Liver (tissue), 9 donors: ENCODE data around the gene TNC. TPM values are rescaled to one million over a fixed set of nuclear protein-coding genes. Genes with fewer than 3 reads are reported as not detected.

Experiments used
- DNase-seq: peaks from one replicate; pipeline ENCODE4 v3.0.0-alpha.2; 2017; ENCODE audit warnings: low spot score
- H3K27ac ChIP-seq, 2 donors: one replicate each; pipeline ENCODE4 v1.7.0; 2013; ENCODE audit warnings: inconsistent platforms in 2 of 2, low read length in 2 of 2, control low read depth in 1 of 2, low read depth in 1 of 2, mild to moderate bottlenecking in 1 of 2
- H3K27me3 ChIP-seq, 4 donors: one replicate each; pipeline versions ENCODE4 v1.6.1 to v1.7.0; 2013; ENCODE audit warnings: low read length in 3 of 4, inconsistent platforms in 1 of 4, mild to moderate bottlenecking in 1 of 4, moderate library complexity in 1 of 4; ENCODE audit not compliant: control insufficient read depth in 4 of 4, insufficient read depth in 4 of 4
- H3K36me3 ChIP-seq, 4 donors: one replicate each; pipeline versions ENCODE4 v1.6.1 to v1.7.0; 2013; ENCODE audit warnings: low read length in 3 of 4, mild to moderate bottlenecking in 3 of 4, low read depth in 1 of 4, moderate library complexity in 1 of 4; ENCODE audit not compliant: control insufficient read depth in 4 of 4, insufficient read depth in 3 of 4
- H3K4me1 ChIP-seq, 4 donors: one replicate each; pipeline versions ENCODE4 v1.6.1 to v1.7.0; 2013; ENCODE audit warnings: low read length in 3 of 4, mild to moderate bottlenecking in 3 of 4, moderate library complexity in 1 of 4; ENCODE audit not compliant: control insufficient read depth in 4 of 4, insufficient read depth in 4 of 4
- H3K4me3 ChIP-seq, 3 donors: one replicate each; pipeline versions ENCODE4 v1.6.1 to v1.7.0; 2013; ENCODE audit warnings: low read length in 3 of 3, control low read depth in 1 of 3, low read depth in 1 of 3, mild to moderate bottlenecking in 1 of 3
- H3K9ac ChIP-seq, 2 donors: one replicate each; pipeline ENCODE4 v1.7.0; 2013; ENCODE audit warnings: low read length in 2 of 2, mild to moderate bottlenecking in 2 of 2, moderate library complexity in 2 of 2, control low read depth in 1 of 2, low read depth in 1 of 2
- H3K9me3 ChIP-seq, 4 donors: one replicate each; pipeline versions ENCODE4 v1.6.1 to v1.7.0; 2013; ENCODE audit warnings: low read length in 3 of 4; ENCODE audit not compliant: control insufficient read depth in 4 of 4
- CTCF ChIP-seq: fragments of 150-350 bp; IDR thresholded peaks from 2 replicates; pipeline ENCODE4 v1.5.1; 2017; ENCODE audit warnings: improper control_type of control experiment, low read depth, low read length; ENCODE audit not compliant: missing input control
- EGR1 ChIP-seq, 2 donors: IDR thresholded peaks; 2 replicates each; pipeline ENCODE4 v1.6.1; 2016 to 2018; ENCODE audit warnings: antibody characterized with exemption in 2 of 2, low read depth in 2 of 2
- FOXA1 ChIP-seq: IDR thresholded peaks from 2 replicates; pipeline ENCODE4 v1.6.1; 2016; ENCODE audit warnings: antibody characterized with exemption
- FOXA2 ChIP-seq: IDR thresholded peaks from 2 replicates; pipeline ENCODE4 v1.6.1; 2016; ENCODE audit warnings: antibody characterized with exemption
- GABPA ChIP-seq, 2 donors: IDR thresholded peaks in 1 of 2; conservative IDR thresholded peaks in 1 of 2; 2 replicates each; pipeline ENCODE4 v1.6.1; 2016; ENCODE audit warnings: antibody characterized with exemption in 2 of 2, mild to moderate bottlenecking in 1 of 2, moderate library complexity in 1 of 2
- HNF4A ChIP-seq, 2 donors: conservative IDR thresholded peaks; 2 replicates each; pipeline ENCODE4 v1.6.1; 2016; ENCODE audit warnings: antibody characterized with exemption in 2 of 2, mild to moderate bottlenecking in 2 of 2
- JUND ChIP-seq, 2 donors: IDR thresholded peaks; 2 replicates each; pipeline ENCODE4 v1.6.1; 2016; ENCODE audit warnings: antibody characterized with exemption in 2 of 2
- NR2F2 ChIP-seq: IDR thresholded peaks from 2 replicates; pipeline ENCODE4 v1.6.1; 2016; ENCODE audit warnings: antibody characterized with exemption
- RAD21 ChIP-seq, 2 donors: IDR thresholded peaks; 2 replicates each; pipeline ENCODE4 v1.6.1; 2016; ENCODE audit warnings: antibody characterized with exemption in 2 of 2, mild to moderate bottlenecking in 2 of 2
- RXRA ChIP-seq, 2 donors: IDR thresholded peaks; 2 replicates each; pipeline ENCODE4 v1.6.1; 2017 to 2018; ENCODE audit warnings: antibody characterized with exemption in 2 of 2, mild to moderate bottlenecking in 1 of 2
- SP1 ChIP-seq: IDR thresholded peaks from 2 replicates; pipeline ENCODE4 v1.6.1; 2018; ENCODE audit warnings: antibody characterized with exemption, mild to moderate bottlenecking
- TAF1 ChIP-seq: conservative IDR thresholded peaks from 2 replicates; pipeline ENCODE4 v1.6.1; 2016; ENCODE audit warnings: antibody characterized with exemption, mild to moderate bottlenecking
- ZBTB33 ChIP-seq: IDR thresholded peaks from 2 replicates; pipeline ENCODE4 v1.6.1; 2016; ENCODE audit warnings: antibody characterized with exemption
- WGBS: extraction: QIAGEN DNeasy Blood & Tissue Kit; methylation state at CpG from one replicate; pipeline ENCODE4 v1.1.7; 2013; 5-methylcytosine and 5-hydroxymethylcytosine counted together
- polyA plus RNA-seq, 2 donors: library from polyadenylated mRNA; stranded (reverse) in 1 of 2; unstranded in 1 of 2; fragments of 200-250 nt in 1 of 2; fragments of >200 nt in 1 of 2; fragmentation: Nextera tagmentation in 1 of 2; extraction: Ambion mirVana in 1 of 2; gene quantifications; one replicate each; pipeline versions ENCODE4 v1.2.1 to v1.2.3, GENCODE V29; 2013 to 2015
- total RNA-seq, 2 donors: library from RNA; depleted of rRNA; stranded (reverse); fragments of >200 nt; gene quantifications; one replicate each; pipeline ENCODE4 v1.2.3, GENCODE V29; 2014
- TF ChIP-seq, protein P1 (sequence below): IDR thresholded peaks from 2 replicates; pipeline ENCODE4 v1.6.1; 2016; ENCODE audit warnings: antibody characterized with exemption
- TF ChIP-seq, protein P2 (sequence below): IDR thresholded peaks from 2 replicates; pipeline ENCODE4 v1.6.1; 2016; ENCODE audit warnings: antibody characterized with exemption, mild to moderate bottlenecking
- TF ChIP-seq, protein P3 (sequence below): IDR thresholded peaks from 2 replicates; pipeline ENCODE4 v1.6.1; 2016; ENCODE audit warnings: antibody characterized with exemption
- donor health status: healthy.
- donor health status: healthy.
- donor health status: healthy.
- donor health status: healthy.
- donor health status: healthy.

TNC gene
- total and polyA plus RNA-seq, 4 donors, result 0.19 to 6.3 (median 1.8) TPM

DNA sequence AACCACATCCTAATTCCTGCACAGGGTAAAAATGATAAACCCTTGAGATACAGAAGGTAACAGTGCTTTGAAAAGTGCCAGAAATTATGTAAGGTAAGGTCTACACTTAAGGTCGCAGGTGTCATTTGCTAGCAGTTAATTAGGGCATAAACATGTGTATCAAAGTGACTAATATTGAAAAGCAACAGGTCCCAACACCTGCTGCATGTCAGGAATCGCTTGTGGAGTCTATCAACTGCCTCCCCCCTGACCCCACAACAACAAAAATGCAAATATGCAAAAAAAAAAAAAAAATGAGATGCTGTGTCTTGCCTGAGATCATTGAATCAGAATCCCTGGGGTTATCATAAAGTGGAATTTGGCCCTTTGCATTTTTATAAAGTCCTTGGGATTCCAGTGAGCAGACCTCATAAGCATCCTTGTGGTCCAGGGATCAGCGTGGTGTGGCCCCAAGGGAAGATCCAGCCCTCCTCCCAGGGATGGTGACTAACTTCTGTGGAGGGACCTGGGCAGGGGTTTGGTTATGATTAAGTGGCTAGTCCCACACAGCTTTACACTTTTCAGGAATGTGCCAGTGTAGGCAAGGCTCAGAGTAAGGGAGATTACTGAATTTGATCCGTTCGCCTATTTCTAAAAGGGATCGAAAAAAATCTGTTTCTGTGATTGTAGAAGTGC is 95.1 kb downstream of the TNC start:
- DNase-seq, result no peak
- H3K27ac ChIP-seq, result no peak overlapping the region
- no peak overlapping the region for H3K4me3 ChIP-seq
- H3K36me3 ChIP-seq, result no peaks in the 10 kb centered on the region
- H3K4me1 ChIP-seq, result no peaks in the 10 kb centered on the region
- WGBS, result 94% methylated on average over 6 of the region's 6 CpGs
- no peak overlapping the region for H3K9ac ChIP-seq
- TF ChIP-seq RAD21 (IDR thresholded peaks at IDR 0.05) (no peak), SP1 (no peak), NR2F2 (no peak), CTCF (no peak), TAF1 (no peak), GABPA (IDR thresholded peaks at IDR 0.05 in 1 of 2, conservative IDR thresholded peaks at IDR 0.05 in 1 of 2) (no peak), JUND (IDR thresholded peaks at IDR 0.05) (no peak), RXRA (IDR thresholded peaks at IDR 0.05) (no peak), FOXA2 (no peak), ZBTB33 (no peak), FOXA1 (no peak), HNF4A (conservative IDR thresholded peaks at IDR 0.05) (no peak), EGR1 (IDR thresholded peaks at IDR 0.05; ENCODE audit: low read depth in 2 of 2) (no peak)
- TF ChIP-seq, protein P1, sequence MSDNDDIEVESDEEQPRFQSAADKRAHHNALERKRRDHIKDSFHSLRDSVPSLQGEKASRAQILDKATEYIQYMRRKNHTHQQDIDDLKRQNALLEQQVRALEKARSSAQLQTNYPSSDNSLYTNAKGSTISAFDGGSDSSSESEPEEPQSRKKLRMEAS, result no peak
- TF ChIP-seq, protein P2, sequence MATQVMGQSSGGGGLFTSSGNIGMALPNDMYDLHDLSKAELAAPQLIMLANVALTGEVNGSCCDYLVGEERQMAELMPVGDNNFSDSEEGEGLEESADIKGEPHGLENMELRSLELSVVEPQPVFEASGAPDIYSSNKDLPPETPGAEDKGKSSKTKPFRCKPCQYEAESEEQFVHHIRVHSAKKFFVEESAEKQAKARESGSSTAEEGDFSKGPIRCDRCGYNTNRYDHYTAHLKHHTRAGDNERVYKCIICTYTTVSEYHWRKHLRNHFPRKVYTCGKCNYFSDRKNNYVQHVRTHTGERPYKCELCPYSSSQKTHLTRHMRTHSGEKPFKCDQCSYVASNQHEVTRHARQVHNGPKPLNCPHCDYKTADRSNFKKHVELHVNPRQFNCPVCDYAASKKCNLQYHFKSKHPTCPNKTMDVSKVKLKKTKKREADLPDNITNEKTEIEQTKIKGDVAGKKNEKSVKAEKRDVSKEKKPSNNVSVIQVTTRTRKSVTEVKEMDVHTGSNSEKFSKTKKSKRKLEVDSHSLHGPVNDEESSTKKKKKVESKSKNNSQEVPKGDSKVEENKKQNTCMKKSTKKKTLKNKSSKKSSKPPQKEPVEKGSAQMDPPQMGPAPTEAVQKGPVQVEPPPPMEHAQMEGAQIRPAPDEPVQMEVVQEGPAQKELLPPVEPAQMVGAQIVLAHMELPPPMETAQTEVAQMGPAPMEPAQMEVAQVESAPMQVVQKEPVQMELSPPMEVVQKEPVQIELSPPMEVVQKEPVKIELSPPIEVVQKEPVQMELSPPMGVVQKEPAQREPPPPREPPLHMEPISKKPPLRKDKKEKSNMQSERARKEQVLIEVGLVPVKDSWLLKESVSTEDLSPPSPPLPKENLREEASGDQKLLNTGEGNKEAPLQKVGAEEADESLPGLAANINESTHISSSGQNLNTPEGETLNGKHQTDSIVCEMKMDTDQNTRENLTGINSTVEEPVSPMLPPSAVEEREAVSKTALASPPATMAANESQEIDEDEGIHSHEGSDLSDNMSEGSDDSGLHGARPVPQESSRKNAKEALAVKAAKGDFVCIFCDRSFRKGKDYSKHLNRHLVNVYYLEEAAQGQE, result no peak
- TF ChIP-seq, protein P3, sequence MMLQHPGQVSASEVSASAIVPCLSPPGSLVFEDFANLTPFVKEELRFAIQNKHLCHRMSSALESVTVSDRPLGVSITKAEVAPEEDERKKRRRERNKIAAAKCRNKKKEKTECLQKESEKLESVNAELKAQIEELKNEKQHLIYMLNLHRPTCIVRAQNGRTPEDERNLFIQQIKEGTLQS, result no peak
- H3K9me3 ChIP-seq, result no peaks in the 10 kb centered on the region
- no peaks in the 10 kb centered on the region for H3K27me3 ChIP-seq
